Rectal smooth muscle tissue (tissue), 1 donor: ENCODE data around the gene FITM1.

Source experiments
- H3K27ac ChIP-seq: one replicate; pipeline ENCODE4 v1.7.0; 2013; ENCODE audit warnings: low read depth, low read length, inconsistent platforms
- H3K27me3 ChIP-seq: one replicate; pipeline ENCODE4 v1.7.0; 2013; ENCODE audit warnings: low read length; ENCODE audit not compliant: control insufficient read depth, insufficient read depth
- H3K36me3 ChIP-seq: one replicate; pipeline ENCODE4 v1.7.0; 2013; ENCODE audit warnings: low read length; ENCODE audit not compliant: control insufficient read depth, insufficient read depth
- H3K4me1 ChIP-seq: one replicate; pipeline ENCODE4 v1.7.0; 2013; ENCODE audit warnings: low read length; ENCODE audit not compliant: control insufficient read depth, insufficient read depth
- H3K4me3 ChIP-seq: one replicate; pipeline ENCODE4 v1.7.0; 2013; ENCODE audit warnings: low read length
- H3K9ac ChIP-seq: one replicate; pipeline ENCODE4 v1.7.0; 2013; ENCODE audit warnings: low read length

The FITM1 gene

GRCh38 chr14:24116128-24116814, 14.2 kb upstream of the FITM1 start:
- H3K27me3 ChIP-seq, result no peaks in the 10 kb centered on the region
- H3K4me3 ChIP-seq, result peak overlapping the region; percentile 95
- peaks cover 22% of the 10 kb centered on the region for H3K36me3 ChIP-seq
- H3K9ac ChIP-seq, result no peak overlapping the region
- no peak overlapping the region for H3K27ac ChIP-seq
- peaks cover 14% of the 10 kb centered on the region for H3K4me1 ChIP-seq

- Histone ChIP-seq H3K4me3 (no peak overlapping the region), H3K36me3 (peaks cover 24% of the 10 kb centered on the region), H3K4me1 (peaks cover 14% of the 10 kb centered on the region), H3K9ac (no peak overlapping the region), H3K27me3 (no peaks in the 10 kb centered on the region), H3K27ac (no peak overlapping the region)
Measured at GRCh38 chr14:24117179-24117578, 13.3 kb upstream of the FITM1 start.

GRCh38 chr14:24119691-24120090, 10.8 kb upstream of the FITM1 start:
- peaks cover 33% of the 10 kb centered on the region for H3K36me3 ChIP-seq
- peaks cover 8% of the 10 kb centered on the region for H3K4me1 ChIP-seq
- no peak overlapping the region for H3K27ac ChIP-seq
- H3K9ac ChIP-seq, result no peak overlapping the region
- no peaks in the 10 kb centered on the region for H3K27me3 ChIP-seq
- H3K4me3 ChIP-seq, result no peak overlapping the region

- no peaks in the 10 kb centered on the region for H3K4me1 ChIP-seq
- no peak overlapping the region for H3K9ac ChIP-seq
- H3K27me3 ChIP-seq, result no peaks in the 10 kb centered on the region
- peaks cover 33% of the 10 kb centered on the region for H3K36me3 ChIP-seq
- H3K4me3 ChIP-seq, result no peak overlapping the region
- no peak overlapping the region for H3K27ac ChIP-seq
Measured at GRCh38 chr14:24121210-24121609, 9.2 kb upstream of the FITM1 start.

- no peaks in the 10 kb centered on the region for H3K27me3 ChIP-seq
- H3K36me3 ChIP-seq, result peaks cover 33% of the 10 kb centered on the region
- H3K9ac ChIP-seq, result no peak overlapping the region
- H3K4me3 ChIP-seq, result no peak overlapping the region
- H3K4me1 ChIP-seq, result no peaks in the 10 kb centered on the region
- no peak overlapping the region for H3K27ac ChIP-seq
Measured at GRCh38 chr14:24122416-24122815, 8.0 kb upstream of the FITM1 start.

- Histone ChIP-seq H3K27ac (no peak overlapping the region), H3K27me3 (no peaks in the 10 kb centered on the region), H3K4me3 (no peak overlapping the region), H3K9ac (no peak overlapping the region), H3K36me3 (peaks cover 32% of the 10 kb centered on the region), H3K4me1 (no peaks in the 10 kb centered on the region)
Measured at GRCh38 chr14:24122898-24123297, 7.6 kb upstream of the FITM1 start.

GRCh38 chr14:24123424-24124417, 6.7 kb upstream of the FITM1 start:
- H3K36me3 ChIP-seq, result peaks cover 24% of the 10 kb centered on the region
- no peaks in the 10 kb centered on the region for H3K27me3 ChIP-seq
- no peak overlapping the region for H3K9ac ChIP-seq
- H3K4me3 ChIP-seq, result no peak overlapping the region
- H3K4me1 ChIP-seq, result no peaks in the 10 kb centered on the region
- no peak overlapping the region for H3K27ac ChIP-seq

GRCh38 chr14:24126939-24127338, 3.5 kb upstream of the FITM1 start:
- H3K9ac ChIP-seq, result no peak overlapping the region
- no peak overlapping the region for H3K4me3 ChIP-seq
- no peaks in the 10 kb centered on the region for H3K27me3 ChIP-seq
- no peak overlapping the region for H3K27ac ChIP-seq
- H3K36me3 ChIP-seq, result peaks cover 11% of the 10 kb centered on the region
- H3K4me1 ChIP-seq, result no peaks in the 10 kb centered on the region

- H3K4me1 ChIP-seq, result no peaks in the 10 kb centered on the region
- H3K36me3 ChIP-seq, result peaks cover 8% of the 10 kb centered on the region
- H3K9ac ChIP-seq, result no peak overlapping the region
- H3K27ac ChIP-seq, result no peak overlapping the region
- no peaks in the 10 kb centered on the region for H3K27me3 ChIP-seq
- H3K4me3 ChIP-seq, result no peak overlapping the region
Measured at GRCh38 chr14:24127673-24128072, 2.8 kb upstream of the FITM1 start.

GRCh38 chr14:24129410-24129998, 955 bp upstream of the FITM1 start:
- Histone ChIP-seq H3K4me1 (no peaks in the 10 kb centered on the region), H3K27me3 (no peaks in the 10 kb centered on the region), H3K27ac (no peak overlapping the region), H3K9ac (no peak overlapping the region), H3K36me3 (peaks cover 2% of the 10 kb centered on the region), H3K4me3 (no peak overlapping the region)

- Histone ChIP-seq H3K9ac (no peak overlapping the region), H3K27ac (no peak overlapping the region), H3K4me3 (no peak overlapping the region)
Measured at GRCh38 chr14:24130717-24131548, 474 bp downstream of the FITM1 start.

GRCh38 chr14:24131549-24131966, 1.1 kb downstream of the FITM1 start:
- no peak overlapping the region for H3K4me3 ChIP-seq
- H3K27me3 ChIP-seq, result no peaks in the 10 kb centered on the region
- peaks cover 4% of the 10 kb centered on the region for H3K4me1 ChIP-seq
- no peak overlapping the region for H3K27ac ChIP-seq
- H3K9ac ChIP-seq, result no peak overlapping the region
- peaks cover 2% of the 10 kb centered on the region for H3K36me3 ChIP-seq

More at GRCh38 chr14:24130717-24131548, 474 bp downstream of the FITM1 start:
- H3K27me3 ChIP-seq, result no peaks in the 10 kb centered on the region
- peaks cover 3% of the 10 kb centered on the region for H3K4me1 ChIP-seq
- H3K36me3 ChIP-seq, result peaks cover 2% of the 10 kb centered on the region
